ENCODE measurements around the gene YTHDF2.

The YTHDF2 gene

GRCh38 chr1:28803051-28803450 lies 66.3 kb downstream of the YTHDF2 start:
- no peaks in the 10 kb centered on the region for H3K36me3 Mint-ChIP-seq (ENCODE audit: low read depth)
- no peak overlapping the region for H3K4me3 Mint-ChIP-seq
- H3K9me3 Mint-ChIP-seq, result no peaks in the 10 kb centered on the region
- peaks cover 9% of the 10 kb centered on the region for H3K27me3 Mint-ChIP-seq
- DNase-seq, result no peak
- no peak overlapping the region for H3K27ac Mint-ChIP-seq
- no peaks in the 10 kb centered on the region for H3K4me1 Mint-ChIP-seq
- ATAC-seq, result no peak

GRCh38 chr1:28803662-28804061 lies 66.9 kb downstream of the YTHDF2 start:
- Mint-ChIP-seq H3K4me3 (no peak overlapping the region), H3K36me3 (ENCODE audit: low read depth) (no peaks in the 10 kb centered on the region), H3K27ac (no peak overlapping the region), H3K27me3 (peaks cover 10% of the 10 kb centered on the region), H3K4me1 (no peaks in the 10 kb centered on the region), H3K9me3 (no peaks in the 10 kb centered on the region)
- no peak for ATAC-seq
- DNase-seq, result no peak

GRCh38 chr1:28804071-28804470 lies 67.3 kb downstream of the YTHDF2 start:
- H3K9me3 Mint-ChIP-seq, result no peaks in the 10 kb centered on the region
- no peak overlapping the region for H3K4me3 Mint-ChIP-seq
- ATAC-seq, result no peak
- no peaks in the 10 kb centered on the region for H3K36me3 Mint-ChIP-seq (ENCODE audit: low read depth)
- peaks cover 10% of the 10 kb centered on the region for H3K27me3 Mint-ChIP-seq
- no peak overlapping the region for H3K27ac Mint-ChIP-seq
- DNase-seq, result no peak
- H3K4me1 Mint-ChIP-seq, result no peaks in the 10 kb centered on the region

GRCh38 chr1:28807046-28807445 lies 70.3 kb downstream of the YTHDF2 start:
- H3K27ac Mint-ChIP-seq, result no peak overlapping the region

GRCh38 chr1:28807986-28808385 lies 71.2 kb downstream of the YTHDF2 start:
- H3K4me1 Mint-ChIP-seq, result peaks cover 4% of the 10 kb centered on the region
- no peaks in the 10 kb centered on the region for H3K9me3 Mint-ChIP-seq
- ATAC-seq, result no peak
- no peak overlapping the region for H3K27ac Mint-ChIP-seq
- DNase-seq, result no peak
- H3K27me3 Mint-ChIP-seq, result peaks cover 42% of the 10 kb centered on the region
- no peak overlapping the region for H3K4me3 Mint-ChIP-seq
- no peaks in the 10 kb centered on the region for H3K36me3 Mint-ChIP-seq (ENCODE audit: low read depth)

More at GRCh38 chr1:28807046-28807445, 70.3 kb downstream of the YTHDF2 start:
- peaks cover 2% of the 10 kb centered on the region for H3K4me1 Mint-ChIP-seq
- peaks cover 36% of the 10 kb centered on the region for H3K27me3 Mint-ChIP-seq
- no peak overlapping the region for H3K4me3 Mint-ChIP-seq
- DNase-seq (no peak), ATAC-seq (no peak)
- no peaks in the 10 kb centered on the region for H3K36me3 Mint-ChIP-seq (ENCODE audit: low read depth)
- no peaks in the 10 kb centered on the region for H3K9me3 Mint-ChIP-seq

GRCh38 chr1:28811369-28811765 lies 74.6 kb downstream of the YTHDF2 start:
- DNase-seq, result no peak
- Mint-ChIP-seq H3K4me1 (peaks cover 4% of the 10 kb centered on the region), H3K4me3 (no peak overlapping the region), H3K27me3 (peaks cover 60% of the 10 kb centered on the region), H3K9me3 (no peaks in the 10 kb centered on the region), H3K27ac (no peak overlapping the region), H3K36me3 (ENCODE audit: low read depth) (no peaks in the 10 kb centered on the region)
- no peak for ATAC-seq

GRCh38 chr1:28811766-28812668 lies 75.3 kb downstream of the YTHDF2 start, which contains the start of gene OPRD1:
OPRD1 (plus strand) TSS chr1:28812170; CDS start chr1:28812384, 214 bp downstream.
- no peaks in the 10 kb centered on the region for H3K9me3 Mint-ChIP-seq
- ATAC-seq (peak; percentile 7), DNase-seq (no peak)
- no peak within 1 kb of the TSS for H3K27ac Mint-ChIP-seq
- H3K27me3 Mint-ChIP-seq, result peaks cover 60% of the 10 kb centered on the region
- H3K4me3 Mint-ChIP-seq, result no peak within 1 kb of the TSS
- H3K4me1 Mint-ChIP-seq, result peaks cover 4% of the 10 kb centered on the region
- no peaks in the 10 kb centered on the region for H3K36me3 Mint-ChIP-seq (ENCODE audit: low read depth)

- no peak overlapping the region for H3K27ac Mint-ChIP-seq
- DNase-seq (no peak), ATAC-seq (no peak)
- no peak overlapping the region for H3K4me3 Mint-ChIP-seq
- H3K4me1 Mint-ChIP-seq, result peaks cover 4% of the 10 kb centered on the region
- H3K27me3 Mint-ChIP-seq, result peaks cover 60% of the 10 kb centered on the region
- H3K36me3 Mint-ChIP-seq (ENCODE audit: low read depth), result no peaks in the 10 kb centered on the region
- H3K9me3 Mint-ChIP-seq, result no peaks in the 10 kb centered on the region
Measured at GRCh38 chr1:28812669-28813468, 76.1 kb downstream of the YTHDF2 start.

- Mint-ChIP-seq H3K27me3 (peaks cover 58% of the 10 kb centered on the region), H3K4me3 (no peak overlapping the region), H3K4me1 (peaks cover 4% of the 10 kb centered on the region), H3K9me3 (no peaks in the 10 kb centered on the region), H3K27ac (no peak overlapping the region), H3K36me3 (ENCODE audit: low read depth) (no peaks in the 10 kb centered on the region)
- DNase-seq (no peak), ATAC-seq (no peak)
Measured at GRCh38 chr1:28813931-28814465, 77.3 kb downstream of the YTHDF2 start.

- H3K4me1 Mint-ChIP-seq, result peaks cover 4% of the 10 kb centered on the region
- H3K27ac Mint-ChIP-seq, result no peak overlapping the region
- H3K4me3 Mint-ChIP-seq, result no peak overlapping the region
- no peaks in the 10 kb centered on the region for H3K9me3 Mint-ChIP-seq
- H3K36me3 Mint-ChIP-seq (ENCODE audit: low read depth), result no peaks in the 10 kb centered on the region
- no peak for ATAC-seq
- peaks cover 43% of the 10 kb centered on the region for H3K27me3 Mint-ChIP-seq
- DNase-seq, result no peak
Measured at GRCh38 chr1:28815533-28816185, 78.9 kb downstream of the YTHDF2 start.

GRCh38 chr1:28817133-28817532 lies 80.4 kb downstream of the YTHDF2 start:
- ATAC-seq (no peak), DNase-seq (no peak)
- no peaks in the 10 kb centered on the region for H3K9me3 Mint-ChIP-seq
- H3K27me3 Mint-ChIP-seq, result peaks cover 32% of the 10 kb centered on the region
- H3K36me3 Mint-ChIP-seq (ENCODE audit: low read depth), result no peaks in the 10 kb centered on the region
- H3K4me1 Mint-ChIP-seq, result peaks cover 2% of the 10 kb centered on the region
- H3K27ac Mint-ChIP-seq, result no peak overlapping the region
- H3K4me3 Mint-ChIP-seq, result no peak overlapping the region

- DNase-seq (no peak), ATAC-seq (no peak)
- Mint-ChIP-seq H3K4me3 (no peak overlapping the region), H3K4me1 (no peaks in the 10 kb centered on the region), H3K27ac (no peak overlapping the region), H3K27me3 (peaks cover 20% of the 10 kb centered on the region), H3K36me3 (ENCODE audit: low read depth) (no peaks in the 10 kb centered on the region), H3K9me3 (no peaks in the 10 kb centered on the region)
Measured at GRCh38 chr1:28819020-28819419, 82.3 kb downstream of the YTHDF2 start.
